CD8-positive, alpha-beta memory T cell (primary cell): ENCODE results near the gene TAF5. TPM values are rescaled to one million over a fixed set of nuclear protein-coding genes. Genes with fewer than 3 reads are reported as not detected.
A peak's percentile ranks its signal among the peaks of the same experiment; 100 is the strongest.
"Not testable (repeated sequence)": the region's sequence is repeated elsewhere in the genome, so short reads cannot be mapped to it uniquely, and the experiment has no call there.

Experiments
- CTCF ChIA-PET: fragments of 350-600 bp; sonication (Branson Sonifier 250); formaldehyde crosslinking; loops from one replicate; lab custom pipeline; 2021; ENCODE audit warnings: antibody characterized with exemption; lab: Charles Lee
- POLR2A ChIA-PET: fragments of 350-600 bp; sonication (Branson Sonifier 250); formaldehyde crosslinking; loops from one replicate; lab custom pipeline; 2021; ENCODE audit warnings: antibody characterized with exemption; lab: Charles Lee
- DNase-seq, 5 donors: peaks; one replicate each; pipeline versions ENCODE4 v3.0.0 to v3.0.0-alpha.2; 2020 to 2022; ENCODE audit warnings: mixed read lengths in 1 of 5
- H3K27ac ChIP-seq: one replicate; pipeline ENCODE4 v1.7.0; 2013; ENCODE audit warnings: low read depth, mild to moderate bottlenecking, low read length, moderate library complexity
- H3K27me3 ChIP-seq: 2 replicates; pipeline ENCODE4 v1.7.0; 2013; ENCODE audit warnings: low read length, mild to moderate bottlenecking; ENCODE audit not compliant: insufficient read depth, poor library complexity, severe bottlenecking
- H3K36me3 ChIP-seq: 2 replicates; pipeline ENCODE4 v1.7.0; 2013; ENCODE audit warnings: mild to moderate bottlenecking, low read length, moderate library complexity; ENCODE audit not compliant: insufficient read depth
- H3K4me1 ChIP-seq: 2 replicates; pipeline ENCODE4 v1.7.0; 2013; ENCODE audit warnings: mild to moderate bottlenecking, low read length, moderate library complexity; ENCODE audit not compliant: insufficient read depth
- H3K4me3 ChIP-seq: 2 replicates; pipeline ENCODE4 v1.7.0; 2013; ENCODE audit warnings: mild to moderate bottlenecking, low read length
- H3K9me3 ChIP-seq: 2 replicates; pipeline ENCODE4 v1.7.0; 2013; ENCODE audit warnings: mild to moderate bottlenecking, low read length
- H3K27ac Mint-ChIP-seq, 8 donors: one replicate each; pipeline ENCODE4 v1.8.0; 2020 to 2021; ENCODE audit warnings: mixed read lengths in 8 of 8, mild to moderate bottlenecking in 6 of 8, inconsistent platforms in 3 of 8, moderate library complexity in 3 of 8
- H3K27me3 Mint-ChIP-seq, 2 donors: one replicate each; pipeline ENCODE4 v1.8.0; 2020 to 2021; ENCODE audit warnings: mixed read lengths in 2 of 2, mild to moderate bottlenecking in 1 of 2, moderate library complexity in 1 of 2
- H3K36me3 Mint-ChIP-seq, 3 donors: one replicate each; pipeline ENCODE4 v1.8.0; 2020 to 2021; ENCODE audit warnings: mixed read lengths in 3 of 3, inconsistent platforms in 1 of 3, mild to moderate bottlenecking in 1 of 3
- H3K4me1 Mint-ChIP-seq, 3 donors: one replicate each; pipeline ENCODE4 v1.8.0; 2020 to 2021; ENCODE audit warnings: mixed read lengths in 3 of 3, inconsistent platforms in 1 of 3, mild to moderate bottlenecking in 1 of 3
- H3K4me3 Mint-ChIP-seq, 7 donors: one replicate each; pipeline ENCODE4 v1.8.0; 2020 to 2021; ENCODE audit warnings: mixed read lengths in 7 of 7, mild to moderate bottlenecking in 6 of 7, moderate library complexity in 4 of 7, inconsistent platforms in 2 of 7
- H3K9me3 Mint-ChIP-seq, 5 donors: one replicate each; pipeline ENCODE4 v1.8.0; 2020 to 2022; ENCODE audit warnings: mixed read lengths in 5 of 5, mild to moderate bottlenecking in 3 of 5, moderate library complexity in 2 of 5, inconsistent platforms in 1 of 5
- polyA plus RNA-seq: library from polyadenylated mRNA; unstranded; fragments of 300-500 nt; fragmentation: Illumina TruSeq; gene quantifications from one replicate; pipeline ENCODE4 v1.2.3, GENCODE V29; 2021
- total RNA-seq, 2 experiments: library from RNA; stranded (reverse); gene quantifications; one replicate each; pipeline ENCODE4 v1.2.3, GENCODE V29; 2021

The TAF5 gene
- total and polyA plus RNA-seq, 3 experiments from 2014 or later: 4.4 to 11.4 (median 10.9) TPM

GRCh38 chr10:103415581-103415980 lies 47.8 kb downstream of the TAF5 start:
- Histone ChIP-seq H3K27ac (no peak overlapping the region), H3K36me3 (peaks cover 72% of the 10 kb centered on the region), H3K4me3 (no peak overlapping the region), H3K9me3 (no peaks in the 10 kb centered on the region), H3K4me1 (no peaks in the 10 kb centered on the region), H3K27me3 (no peaks in the 10 kb centered on the region)
- no peak for DNase-seq
- H3K9me3 Mint-ChIP-seq: no peaks in the 10 kb centered on the region
- no peak overlapping the region for H3K4me3 Mint-ChIP-seq
- no peaks in the 10 kb centered on the region for H3K27me3 Mint-ChIP-seq
- POLR2A ChIA-PET: no interaction called here
- CTCF ChIA-PET: interaction anchor here (1.0 to 10.1 kb wide), 10 partner anchors 9 to 127 kb away, joined by 3 to 203 read pairs (median 10); partner anchors contain the start of genes CALHM2, CALHM3 and NEURL1
- no peak overlapping the region for H3K27ac Mint-ChIP-seq
- peaks cover 7 to 86% (median 42%) of the 10 kb centered on the region in 3 donors for H3K36me3 Mint-ChIP-seq
- H3K4me1 Mint-ChIP-seq: peaks cover 0 to 7% (median 0%) of the 10 kb centered on the region in 3 donors

DNA sequence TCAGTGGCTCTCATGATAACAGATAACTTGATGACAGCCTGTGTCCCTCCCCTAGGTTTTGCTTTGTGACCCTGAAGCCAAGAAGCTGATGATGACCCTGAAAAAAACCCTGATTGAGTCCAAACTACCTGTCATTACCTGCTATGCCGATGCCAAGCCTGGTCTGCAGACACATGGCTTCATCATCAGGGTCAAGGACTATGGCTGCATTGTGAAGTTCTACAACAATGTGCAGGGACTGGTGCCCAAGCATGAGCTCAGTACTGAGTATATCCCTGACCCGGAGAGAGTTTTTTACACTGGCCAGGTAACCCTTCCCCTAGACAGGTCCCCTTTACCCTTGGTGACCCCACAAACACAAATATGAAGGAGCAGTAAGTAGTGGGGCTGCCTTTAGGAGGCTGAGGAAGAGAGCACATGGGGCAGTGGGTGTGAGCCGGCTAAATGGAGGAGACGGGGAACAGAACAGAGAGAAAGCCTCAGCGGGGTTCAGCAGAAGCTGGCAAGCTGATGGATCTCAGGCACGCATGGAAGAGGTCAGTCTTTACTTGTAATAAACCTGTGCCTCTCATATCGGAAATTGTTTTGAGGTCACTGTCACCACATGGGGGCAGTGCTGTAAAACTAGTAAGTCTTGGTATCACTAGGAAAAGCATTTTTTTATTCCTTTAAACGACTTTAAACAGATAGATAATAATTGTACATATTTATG lies 48.8 kb downstream of the TAF5 start:
- Mint-ChIP-seq H3K36me3 (peaks cover 10 to 91% (median 46%) of the 10 kb centered on the region in 3 donors), H3K4me1 (peaks cover 0 to 7% (median 0%) of the 10 kb centered on the region in 3 donors), H3K4me3 (no peak overlapping the region), H3K9me3 (no peaks in the 10 kb centered on the region), H3K27ac (peak overlapping the region in 4 of 8 donors; percentile 17 to 85 (median 64)), H3K27me3 (no peaks in the 10 kb centered on the region)
- DNase-seq: peak; percentile 45 to 73 (median 51)
- Histone ChIP-seq H3K4me3 (no peak overlapping the region), H3K4me1 (no peaks in the 10 kb centered on the region), H3K9me3 (no peaks in the 10 kb centered on the region), H3K27me3 (no peaks in the 10 kb centered on the region), H3K27ac (no peak overlapping the region), H3K36me3 (peaks cover 80% of the 10 kb centered on the region)
- ChIA-PET CTCF (interaction anchor here (0.7 to 10.1 kb wide), 20 partner anchors 10 to 146 kb away, joined by 3 to 203 read pairs (median 5); partner anchors contain the start of genes ATP5MK, CALHM2, CALHM3 and NEURL1), POLR2A (interaction anchor here (0.5 kb wide), 1 partner anchor 168 kb away, joined by 3 read pairs; no protein-coding TSS in a partner anchor)

GRCh38 chr10:103417148-103417469 lies 49.3 kb downstream of the TAF5 start:
- CTCF ChIA-PET: interaction anchor here (0.7 to 10.1 kb wide), 19 partner anchors 10 to 146 kb away, joined by 3 to 203 read pairs (median 5); partner anchors contain the start of genes ATP5MK, CALHM2, CALHM3 and NEURL1
- H3K4me1 Mint-ChIP-seq: not testable (repeated sequence)
- POLR2A ChIA-PET: interaction anchor here (0.5 to 1.1 kb wide), 2 partner anchors 33 to 167 kb away, joined by 3 to 4 read pairs; no protein-coding TSS in a partner anchor

DNA sequence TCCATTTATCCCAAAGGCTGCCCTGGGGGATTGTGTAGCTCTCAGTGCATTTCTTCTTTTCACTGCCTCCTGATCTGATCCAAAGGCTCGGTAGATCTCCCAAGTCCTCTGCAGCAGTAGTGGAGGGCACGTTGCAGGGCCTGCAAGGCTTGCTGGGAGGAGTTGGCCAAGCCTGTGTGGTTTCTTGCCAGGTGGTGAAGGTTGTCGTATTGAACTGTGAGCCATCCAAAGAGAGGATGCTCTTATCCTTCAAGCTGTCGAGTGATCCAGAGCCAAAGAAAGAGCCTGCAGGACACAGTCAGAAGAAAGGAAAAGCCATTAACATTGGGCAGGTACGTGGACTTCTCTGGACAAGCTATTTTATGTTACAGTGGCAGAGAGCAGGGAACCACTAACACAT lies 49.8 kb downstream of the TAF5 start:
- Mint-ChIP-seq H3K36me3 (peaks cover 10 to 92% (median 50%) of the 10 kb centered on the region in 3 donors), H3K27ac (no peak overlapping the region), H3K27me3 (no peaks in the 10 kb centered on the region), H3K4me3 (no peak overlapping the region), H3K4me1 (peaks cover 0 to 7% (median 0%) of the 10 kb centered on the region in 3 donors), H3K9me3 (no peaks in the 10 kb centered on the region)
- DNase-seq: no peak
- Histone ChIP-seq H3K27ac (no peak overlapping the region), H3K36me3 (peaks cover 85% of the 10 kb centered on the region), H3K27me3 (no peaks in the 10 kb centered on the region), H3K9me3 (no peaks in the 10 kb centered on the region), H3K4me3 (no peak overlapping the region), H3K4me1 (no peaks in the 10 kb centered on the region)
- ChIA-PET POLR2A (interaction anchor here (1.1 kb wide), 1 partner anchor 33 kb away, joined by 4 read pairs; no protein-coding TSS in a partner anchor), CTCF (interaction anchor here (0.8 to 10.1 kb wide), 16 partner anchors 9 to 145 kb away, joined by 3 to 203 read pairs (median 6); partner anchors contain the start of genes ATP5MK, CALHM2, CALHM3 and NEURL1)

More at GRCh38 chr10:103417148-103417469, 49.3 kb downstream of the TAF5 start:
- H3K4me3 Mint-ChIP-seq, H3K27ac ChIP-seq, H3K4me1 ChIP-seq, H3K4me3 ChIP-seq, H3K9me3 ChIP-seq, DNase-seq, H3K27me3 Mint-ChIP-seq, H3K27me3 ChIP-seq, H3K9me3 Mint-ChIP-seq: not testable (repeated sequence)
- H3K27ac Mint-ChIP-seq: peak overlapping the region in 1 of 8 donors; percentile 52
- peaks cover 80% of the 10 kb centered on the region for H3K36me3 ChIP-seq
- peaks cover 10 to 90% (median 46%) of the 10 kb centered on the region in 3 donors for H3K36me3 Mint-ChIP-seq

DNA sequence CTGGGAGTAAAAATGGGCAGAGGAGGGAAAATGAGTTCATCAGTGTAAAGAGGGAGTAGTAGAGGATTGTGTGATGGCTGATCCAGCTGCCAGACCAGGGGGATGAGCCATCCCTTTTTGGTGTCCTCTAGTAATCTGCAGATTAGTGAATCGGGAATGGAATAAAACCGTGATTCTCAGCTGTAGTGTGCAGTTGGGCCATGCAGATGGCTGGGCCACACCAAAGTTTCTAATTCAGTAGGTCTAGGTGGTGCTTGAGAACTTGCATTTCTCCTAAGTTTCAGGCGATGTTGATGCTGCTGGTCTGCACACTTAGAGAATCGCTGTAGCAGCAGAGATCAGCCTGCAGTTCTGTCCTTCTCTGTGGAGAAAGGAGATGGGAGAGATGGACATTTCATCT lies 51.3 kb downstream of the TAF5 start:
- Mint-ChIP-seq H3K36me3 (peaks cover 10 to 92% (median 55%) of the 10 kb centered on the region in 3 donors), H3K4me3 (no peak overlapping the region), H3K27ac (no peak overlapping the region), H3K27me3 (no peaks in the 10 kb centered on the region), H3K4me1 (peaks cover 0 to 7% (median under 1%) of the 10 kb centered on the region in 3 donors), H3K9me3 (no peaks in the 10 kb centered on the region)
- no peaks in the 10 kb centered on the region for H3K4me1 ChIP-seq
- ChIA-PET POLR2A (no interaction called here), CTCF (interaction anchor here (0.8 to 10.1 kb wide), 5 partner anchors 12 to 267 kb away, joined by 3 to 203 read pairs (median 3); partner anchors contain the start of genes CALHM2 and NEURL1)
- no peak for DNase-seq
- H3K27me3 ChIP-seq: no peaks in the 10 kb centered on the region
- no peaks in the 10 kb centered on the region for H3K9me3 ChIP-seq
- H3K36me3 ChIP-seq: peaks cover 86% of the 10 kb centered on the region
- H3K27ac ChIP-seq: no peak overlapping the region
- no peak overlapping the region for H3K4me3 ChIP-seq

DNA sequence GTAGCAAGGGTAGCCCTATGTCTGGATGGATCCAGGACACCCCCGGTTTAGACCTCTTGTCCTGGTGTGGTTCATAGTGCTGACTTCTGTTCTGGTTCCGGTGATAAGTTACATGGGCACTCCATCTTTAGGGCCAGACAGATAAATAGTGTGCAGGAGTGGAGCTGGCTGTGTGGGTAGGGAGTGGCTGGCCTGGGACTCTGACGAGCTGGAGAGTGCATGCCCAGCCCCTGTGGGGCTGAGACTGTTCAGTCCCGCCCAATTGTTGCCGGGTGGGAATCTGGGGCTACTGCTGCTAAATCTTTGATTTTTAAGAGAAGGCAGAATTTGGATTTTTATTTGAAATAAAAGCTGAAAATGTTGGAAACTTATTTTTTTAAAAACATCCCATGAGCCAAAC lies 56.0 kb downstream of the TAF5 start:
- ChIA-PET POLR2A (no interaction called here), CTCF (interaction anchor here (2.2 kb wide), 1 partner anchor 62 kb away, joined by 9 read pairs; no protein-coding TSS in a partner anchor)
- Histone ChIP-seq H3K4me1 (peaks cover 4% of the 10 kb centered on the region), H3K9me3 (no peaks in the 10 kb centered on the region), H3K27ac (no peak overlapping the region), H3K4me3 (no peak overlapping the region), H3K27me3 (no peaks in the 10 kb centered on the region), H3K36me3 (peaks cover 64% of the 10 kb centered on the region)
- Mint-ChIP-seq H3K4me1 (peaks cover 6 to 9% (median 6%) of the 10 kb centered on the region in 3 donors), H3K27ac (no peak overlapping the region), H3K4me3 (no peak overlapping the region), H3K9me3 (no peaks in the 10 kb centered on the region), H3K36me3 (peaks cover 12 to 88% (median 35%) of the 10 kb centered on the region in 3 donors), H3K27me3 (no peaks in the 10 kb centered on the region)
- DNase-seq: no peak

GRCh38 chr10:103427866-103428265 lies 60.1 kb downstream of the TAF5 start:
- peak overlapping the region in 2 of 8 donors; percentile 41 to 50 for H3K27ac Mint-ChIP-seq
- H3K9me3 Mint-ChIP-seq: no peaks in the 10 kb centered on the region
- H3K4me3 Mint-ChIP-seq: no peak overlapping the region
- DNase-seq: no peak
- no peak overlapping the region for H3K4me3 ChIP-seq
- peaks cover 33% of the 10 kb centered on the region for H3K36me3 ChIP-seq
- H3K9me3 ChIP-seq: no peaks in the 10 kb centered on the region
- peaks cover 9 to 85% (median 24%) of the 10 kb centered on the region in 3 donors for H3K36me3 Mint-ChIP-seq
- peaks cover 28% of the 10 kb centered on the region for H3K4me1 ChIP-seq
- CTCF ChIA-PET: interaction anchor here (1.4 kb wide), 1 partner anchor 10 kb away, joined by 7 read pairs; no protein-coding TSS in a partner anchor
- H3K4me1 Mint-ChIP-seq: peaks cover 21 to 29% (median 28%) of the 10 kb centered on the region in 3 donors
- POLR2A ChIA-PET: no interaction called here
- no peaks in the 10 kb centered on the region for H3K27me3 ChIP-seq
- H3K27me3 Mint-ChIP-seq: no peaks in the 10 kb centered on the region
- H3K27ac ChIP-seq: no peak overlapping the region
